ENCODE results near the gene RNF2. TPM values are rescaled to one million over a fixed set of nuclear protein-coding genes. Genes with fewer than 3 reads are reported as not detected.

Gene RNF2
- total RNA-seq, 4 donors from 2014 or later: 11.3 to 18.6 (median 16.2) TPM

DNA sequence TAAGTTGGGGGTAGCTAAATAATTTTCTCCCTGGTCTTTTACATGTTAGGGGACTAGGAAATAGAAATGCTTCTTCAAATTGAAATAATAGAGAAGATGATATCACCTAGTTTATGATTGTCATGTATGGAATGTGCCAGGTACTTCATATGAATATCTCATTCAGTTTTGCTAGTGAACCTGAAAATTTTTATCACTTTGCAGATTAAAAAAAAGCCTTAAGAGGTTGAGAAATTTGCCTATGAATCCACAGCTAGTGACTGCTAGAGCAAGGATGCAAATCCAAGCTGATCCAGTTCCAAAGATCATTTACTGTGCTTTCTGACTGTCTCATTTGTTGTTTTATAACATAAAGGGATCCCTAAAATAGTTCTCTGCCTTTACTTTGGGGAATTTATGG is 24.7 kb downstream of the RNF2 start:
- no peak overlapping the region for H3K4me3 ChIP-seq
- no peak for DNase-seq (ENCODE audit: low spot score in 2 of 2)
- TF ChIP-seq POLR2A (IDR thresholded peaks at IDR 0.05) (no peak), EP300 (IDR thresholded peaks at IDR 0.05) (no peak), POLR2AphosphoS5 (IDR thresholded peaks at IDR 0.05) (no peak)
- TF ChIP-seq, protein P1, sequence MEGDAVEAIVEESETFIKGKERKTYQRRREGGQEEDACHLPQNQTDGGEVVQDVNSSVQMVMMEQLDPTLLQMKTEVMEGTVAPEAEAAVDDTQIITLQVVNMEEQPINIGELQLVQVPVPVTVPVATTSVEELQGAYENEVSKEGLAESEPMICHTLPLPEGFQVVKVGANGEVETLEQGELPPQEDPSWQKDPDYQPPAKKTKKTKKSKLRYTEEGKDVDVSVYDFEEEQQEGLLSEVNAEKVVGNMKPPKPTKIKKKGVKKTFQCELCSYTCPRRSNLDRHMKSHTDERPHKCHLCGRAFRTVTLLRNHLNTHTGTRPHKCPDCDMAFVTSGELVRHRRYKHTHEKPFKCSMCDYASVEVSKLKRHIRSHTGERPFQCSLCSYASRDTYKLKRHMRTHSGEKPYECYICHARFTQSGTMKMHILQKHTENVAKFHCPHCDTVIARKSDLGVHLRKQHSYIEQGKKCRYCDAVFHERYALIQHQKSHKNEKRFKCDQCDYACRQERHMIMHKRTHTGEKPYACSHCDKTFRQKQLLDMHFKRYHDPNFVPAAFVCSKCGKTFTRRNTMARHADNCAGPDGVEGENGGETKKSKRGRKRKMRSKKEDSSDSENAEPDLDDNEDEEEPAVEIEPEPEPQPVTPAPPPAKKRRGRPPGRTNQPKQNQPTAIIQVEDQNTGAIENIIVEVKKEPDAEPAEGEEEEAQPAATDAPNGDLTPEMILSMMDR (IDR thresholded peaks at IDR 0.05): no peak
- H3K4me1 ChIP-seq: peaks cover 7% of the 10 kb centered on the region
- no peaks in the 10 kb centered on the region for H3K9me3 ChIP-seq
- H3K36me3 ChIP-seq: no peaks in the 10 kb centered on the region
- H3K27me3 ChIP-seq: no peaks in the 10 kb centered on the region
- H3K27ac ChIP-seq: no peak overlapping the region

DNA sequence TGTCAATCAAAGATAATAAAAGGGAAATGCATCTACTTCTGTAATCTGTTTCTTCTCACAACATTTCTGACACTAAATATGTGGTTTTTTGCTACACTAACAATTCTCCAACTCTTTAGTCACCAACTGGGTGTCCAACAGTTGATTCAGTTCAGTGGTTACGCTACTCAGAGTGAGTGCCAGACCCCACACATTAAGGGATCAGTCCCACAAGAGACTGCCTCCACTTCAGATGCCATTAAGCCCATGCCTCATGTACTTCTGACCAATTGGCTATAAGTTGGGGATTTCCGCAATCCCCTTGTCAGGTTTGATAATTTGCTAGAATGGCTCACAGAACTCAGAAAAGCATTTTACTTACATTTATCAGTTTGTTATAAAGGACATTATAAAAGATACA is 28.4 kb downstream of the RNF2 start:
- no peaks in the 10 kb centered on the region for H3K36me3 ChIP-seq
- DNase-seq (ENCODE audit: low spot score in 2 of 2): no peak
- WGBS: 100% methylated on average over 2 of the region's 2 CpGs
- TF ChIP-seq POLR2AphosphoS5 (IDR thresholded peaks at IDR 0.05): no peak
- TF ChIP-seq, protein P1 (IDR thresholded peaks at IDR 0.05): no peak
- no peak for TF ChIP-seq POLR2A (IDR thresholded peaks at IDR 0.05)
- no peak for TF ChIP-seq EP300 (IDR thresholded peaks at IDR 0.05)
- no peaks in the 10 kb centered on the region for H3K9me3 ChIP-seq
- H3K27me3 ChIP-seq: no peaks in the 10 kb centered on the region
- H3K4me3 ChIP-seq: no peak overlapping the region
- H3K27ac ChIP-seq: no peak overlapping the region
- peaks cover under 1% of the 10 kb centered on the region for H3K4me1 ChIP-seq

DNA sequence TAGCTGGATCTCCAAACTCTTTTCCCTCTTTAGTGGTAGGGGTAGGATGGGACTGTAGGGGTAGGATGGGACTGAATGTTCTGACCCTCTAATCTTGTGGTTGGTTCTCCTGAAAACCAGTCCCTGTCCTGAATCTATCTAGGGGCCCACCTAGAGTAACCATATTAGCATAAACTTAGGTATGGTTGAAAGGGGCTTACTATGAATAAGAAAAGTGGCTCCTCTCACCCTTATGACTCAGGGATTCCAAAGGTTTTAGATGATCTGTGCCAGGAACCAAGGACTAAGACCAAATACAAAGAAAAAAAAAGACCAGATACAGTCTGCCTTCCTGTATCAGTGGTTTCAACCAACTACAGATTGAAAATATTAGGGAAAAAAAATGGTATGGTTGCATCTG is 28.9 kb downstream of the RNF2 start:
- Histone ChIP-seq H3K36me3 (no peaks in the 10 kb centered on the region), H3K4me3 (no peak overlapping the region), H3K4me1 (no peaks in the 10 kb centered on the region), H3K27me3 (no peaks in the 10 kb centered on the region), H3K27ac (no peak overlapping the region), H3K9me3 (no peaks in the 10 kb centered on the region)
- TF ChIP-seq, protein P1 (IDR thresholded peaks at IDR 0.05): no peak
- TF ChIP-seq POLR2AphosphoS5 (IDR thresholded peaks at IDR 0.05) (no peak), EP300 (IDR thresholded peaks at IDR 0.05) (no peak), POLR2A (IDR thresholded peaks at IDR 0.05) (no peak)
- no peak for DNase-seq (ENCODE audit: low spot score in 2 of 2)

DNA sequence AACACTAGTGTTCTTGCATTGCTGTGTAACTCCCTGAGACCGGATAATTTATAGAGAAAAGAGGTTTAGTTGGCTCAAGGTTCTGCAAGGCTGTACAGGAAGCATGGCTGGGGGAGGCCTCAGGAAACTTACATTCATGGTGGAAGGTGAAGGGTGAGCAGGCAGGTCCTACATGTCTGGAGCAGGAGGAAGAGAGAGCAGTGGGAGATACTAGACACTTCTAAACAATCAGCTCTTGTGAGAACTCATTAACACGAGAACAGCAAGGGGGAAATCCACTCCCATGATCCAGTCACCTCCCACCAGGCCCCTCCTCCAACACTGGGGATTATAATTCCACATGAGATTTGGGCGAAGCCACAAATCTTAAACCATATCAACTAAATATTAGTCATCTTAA is 30.1 kb downstream of the RNF2 start:
- no peaks in the 10 kb centered on the region for H3K4me1 ChIP-seq
- no peak overlapping the region for H3K4me3 ChIP-seq
- 80% methylated on average over 3 of the region's 3 CpGs for WGBS
- H3K27ac ChIP-seq: no peak overlapping the region
- no peak for DNase-seq (ENCODE audit: low spot score in 2 of 2)
- TF ChIP-seq POLR2AphosphoS5 (IDR thresholded peaks at IDR 0.05) (no peak), EP300 (IDR thresholded peaks at IDR 0.05) (no peak), POLR2A (IDR thresholded peaks at IDR 0.05) (no peak)
- TF ChIP-seq, protein P1 (IDR thresholded peaks at IDR 0.05): no peak
- no peaks in the 10 kb centered on the region for H3K27me3 ChIP-seq
- H3K9me3 ChIP-seq: no peaks in the 10 kb centered on the region
- H3K36me3 ChIP-seq: no peaks in the 10 kb centered on the region

DNA sequence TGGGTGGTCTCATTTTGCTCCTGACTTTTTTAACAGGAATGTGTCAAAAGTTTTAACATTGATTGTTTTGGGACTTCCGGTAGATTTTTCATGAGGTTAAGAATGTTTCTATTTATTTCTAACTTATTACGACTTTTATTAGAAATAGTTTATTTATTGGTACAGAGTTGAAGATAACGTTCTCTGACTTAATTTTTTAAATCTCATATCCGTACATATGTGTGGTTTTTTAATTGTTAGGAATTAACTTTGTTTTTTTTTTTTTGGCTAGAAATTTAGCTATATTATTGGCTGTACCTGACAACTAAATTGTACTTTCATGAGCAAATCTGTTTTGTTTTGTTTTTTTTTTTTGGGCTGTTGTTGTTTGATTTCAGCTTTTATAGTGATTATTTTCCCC is 32.0 kb downstream of the RNF2 start:
- WGBS: 80% methylated on average over 4 of the region's 4 CpGs

More for the DNA sequence above, 32.0 kb downstream of the RNF2 start:
- Histone ChIP-seq H3K27me3 (no peaks in the 10 kb centered on the region), H3K9me3 (no peaks in the 10 kb centered on the region), H3K27ac (no peak overlapping the region), H3K36me3 (no peaks in the 10 kb centered on the region), H3K4me3 (no peak overlapping the region), H3K4me1 (no peaks in the 10 kb centered on the region)
- DNase-seq (ENCODE audit: low spot score in 2 of 2): no peak
- TF ChIP-seq, protein P1 (IDR thresholded peaks at IDR 0.05): no peak
- no peak for TF ChIP-seq POLR2AphosphoS5 (IDR thresholded peaks at IDR 0.05)
- no peak for TF ChIP-seq POLR2A (IDR thresholded peaks at IDR 0.05)
- TF ChIP-seq EP300 (IDR thresholded peaks at IDR 0.05): no peak

Measured in suprapubic skin (tissue), 4 donors.